ENCODE measurements around the gene TNKS1BP1. TPM values are rescaled to one million over a fixed set of nuclear protein-coding genes. Genes with fewer than 3 reads are reported as not detected.

The TNKS1BP1 gene
- total and polyA plus RNA-seq, 2 donors, result 22.8 to 237 TPM

GRCh38 chr11:57312511-57313021 is 12.2 kb downstream of the TNKS1BP1 start:
- Histone ChIP-seq H3K27ac (ENCODE audit: low read depth in 1 of 2, low read length in 1 of 2) (no peak overlapping the region), H3K36me3 (ENCODE audit: control insufficient read depth in 2 of 2, insufficient read depth in 2 of 2, low read length in 1 of 2) (peaks cover 13 to 16% of the 10 kb centered on the region in 2 donors), H3K9me3 (ENCODE audit: control insufficient read depth in 2 of 2, insufficient read depth in 1 of 2, low read length in 1 of 2) (no peaks in the 10 kb centered on the region), H3K4me1 (ENCODE audit: control insufficient read depth in 2 of 2, insufficient read depth in 2 of 2, low read length in 2 of 2) (peaks cover 19 to 44% of the 10 kb centered on the region in 2 donors), H3K4me3 (ENCODE audit: low read length in 2 of 2) (no peak overlapping the region), H3K27me3 (ENCODE audit: control insufficient read depth in 2 of 2, insufficient read depth in 1 of 2, low read length in 1 of 2) (no peaks in the 10 kb centered on the region)
- no peak for DNase-seq (ENCODE audit: low read depth in 6 of 9, low spot score in 9 of 9)
- 96% methylated on average over 10 of the region's 10 CpGs for WGBS

- no peaks in the 10 kb centered on the region for H3K27me3 ChIP-seq (ENCODE audit: control insufficient read depth in 2 of 2, insufficient read depth in 1 of 2, low read length in 1 of 2)
- H3K36me3 ChIP-seq (ENCODE audit: control insufficient read depth in 2 of 2, insufficient read depth in 2 of 2, low read length in 1 of 2), result peaks cover 8 to 11% of the 10 kb centered on the region in 2 donors
- no peaks in the 10 kb centered on the region for H3K9me3 ChIP-seq (ENCODE audit: control insufficient read depth in 2 of 2, insufficient read depth in 1 of 2, low read length in 1 of 2)
- DNase-seq (ENCODE audit: low read depth in 6 of 9, low spot score in 9 of 9), result peak in 5 of 9 donors; percentile 67 to 86 (median 74)
- peak overlapping the region; percentile 29 to 41 for H3K4me3 ChIP-seq (ENCODE audit: low read length in 2 of 2)
- peaks cover 19 to 40% of the 10 kb centered on the region in 2 donors for H3K4me1 ChIP-seq (ENCODE audit: control insufficient read depth in 2 of 2, insufficient read depth in 2 of 2, low read length in 2 of 2)
- H3K27ac ChIP-seq (ENCODE audit: low read depth in 1 of 2, low read length in 1 of 2), result peak overlapping the region; percentile 71 to 72
- WGBS, result 6% methylated on average over 31 of the region's 31 CpGs
Measured at GRCh38 chr11:57311109-57311936, 13.4 kb downstream of the TNKS1BP1 start.

- 90% methylated on average over 6 of the region's 6 CpGs for WGBS
Measured at GRCh38 chr11:57310630-57311086, 14.1 kb downstream of the TNKS1BP1 start.

GRCh38 chr11:57310091-57310490 is 14.7 kb downstream of the TNKS1BP1 start:
- peaks cover 8 to 11% of the 10 kb centered on the region in 2 donors for H3K36me3 ChIP-seq (ENCODE audit: control insufficient read depth in 2 of 2, insufficient read depth in 2 of 2, low read length in 1 of 2)
- no peak overlapping the region for H3K4me3 ChIP-seq (ENCODE audit: low read length in 2 of 2)
- no peak overlapping the region for H3K27ac ChIP-seq (ENCODE audit: low read depth in 1 of 2, low read length in 1 of 2)
- 94% methylated on average over 6 of the region's 6 CpGs for WGBS
- peaks cover 8 to 28% of the 10 kb centered on the region in 2 donors for H3K4me1 ChIP-seq (ENCODE audit: control insufficient read depth in 2 of 2, insufficient read depth in 2 of 2, low read length in 2 of 2)
- H3K27me3 ChIP-seq (ENCODE audit: control insufficient read depth in 2 of 2, insufficient read depth in 1 of 2, low read length in 1 of 2), result no peaks in the 10 kb centered on the region
- no peaks in the 10 kb centered on the region for H3K9me3 ChIP-seq (ENCODE audit: control insufficient read depth in 2 of 2, insufficient read depth in 1 of 2, low read length in 1 of 2)
- no peak for DNase-seq (ENCODE audit: low read depth in 6 of 9, low spot score in 9 of 9)

More at GRCh38 chr11:57310630-57311086, 14.1 kb downstream of the TNKS1BP1 start:
- H3K4me1 ChIP-seq (ENCODE audit: control insufficient read depth in 2 of 2, insufficient read depth in 2 of 2, low read length in 2 of 2), result peaks cover 14 to 34% of the 10 kb centered on the region in 2 donors
- DNase-seq (ENCODE audit: low read depth in 6 of 9, low spot score in 9 of 9), result no peak
- H3K27ac ChIP-seq (ENCODE audit: low read depth in 1 of 2, low read length in 1 of 2), result peak overlapping the region in 1 of 2 donors; percentile 57
- H3K27me3 ChIP-seq (ENCODE audit: control insufficient read depth in 2 of 2, insufficient read depth in 1 of 2, low read length in 1 of 2), result no peaks in the 10 kb centered on the region
- H3K4me3 ChIP-seq (ENCODE audit: low read length in 2 of 2), result peak overlapping the region; percentile 29 to 41
- H3K9me3 ChIP-seq (ENCODE audit: control insufficient read depth in 2 of 2, insufficient read depth in 1 of 2, low read length in 1 of 2), result no peaks in the 10 kb centered on the region
- H3K36me3 ChIP-seq (ENCODE audit: control insufficient read depth in 2 of 2, insufficient read depth in 2 of 2, low read length in 1 of 2), result peaks cover 8 to 11% of the 10 kb centered on the region in 2 donors

- Histone ChIP-seq H3K36me3 (ENCODE audit: control insufficient read depth in 2 of 2, insufficient read depth in 2 of 2, low read length in 1 of 2) (peaks cover 8% of the 10 kb centered on the region in 2 donors), H3K9me3 (ENCODE audit: control insufficient read depth in 2 of 2, insufficient read depth in 1 of 2, low read length in 1 of 2) (no peaks in the 10 kb centered on the region), H3K4me3 (ENCODE audit: low read length in 2 of 2) (no peak overlapping the region), H3K4me1 (ENCODE audit: control insufficient read depth in 2 of 2, insufficient read depth in 2 of 2, low read length in 2 of 2) (peaks cover 7 to 26% of the 10 kb centered on the region in 2 donors), H3K27me3 (ENCODE audit: control insufficient read depth in 2 of 2, insufficient read depth in 1 of 2, low read length in 1 of 2) (no peaks in the 10 kb centered on the region), H3K27ac (ENCODE audit: low read depth in 1 of 2, low read length in 1 of 2) (no peak overlapping the region)
- WGBS, result 95% methylated on average over 24 of the region's 24 CpGs
- DNase-seq (ENCODE audit: low read depth in 6 of 9, low spot score in 9 of 9), result no peak
Measured at GRCh38 chr11:57309106-57310059, 15.4 kb downstream of the TNKS1BP1 start.

- Histone ChIP-seq H3K27me3 (ENCODE audit: control insufficient read depth in 2 of 2, insufficient read depth in 1 of 2, low read length in 1 of 2) (no peaks in the 10 kb centered on the region), H3K4me3 (ENCODE audit: low read length in 2 of 2) (no peak overlapping the region), H3K36me3 (ENCODE audit: control insufficient read depth in 2 of 2, insufficient read depth in 2 of 2, low read length in 1 of 2) (peaks cover 5 to 8% of the 10 kb centered on the region in 2 donors), H3K9me3 (ENCODE audit: control insufficient read depth in 2 of 2, insufficient read depth in 1 of 2, low read length in 1 of 2) (no peaks in the 10 kb centered on the region), H3K27ac (ENCODE audit: low read depth in 1 of 2, low read length in 1 of 2) (peak overlapping the region; percentile 6 to 55), H3K4me1 (ENCODE audit: control insufficient read depth in 2 of 2, insufficient read depth in 2 of 2, low read length in 2 of 2) (peaks cover 7 to 26% of the 10 kb centered on the region in 2 donors)
- no peak for DNase-seq (ENCODE audit: low read depth in 6 of 9, low spot score in 9 of 9)
- WGBS, result 95% methylated on average over 10 of the region's 10 CpGs
Measured at GRCh38 chr11:57308426-57309060, 16.2 kb downstream of the TNKS1BP1 start.

- DNase-seq (ENCODE audit: low read depth in 6 of 9, low spot score in 9 of 9), result no peak
- 93% methylated on average over 7 of the region's 7 CpGs for WGBS
- H3K27ac ChIP-seq (ENCODE audit: low read depth in 1 of 2, low read length in 1 of 2), result peak overlapping the region in 1 of 2 donors; percentile 49
- no peaks in the 10 kb centered on the region for H3K27me3 ChIP-seq (ENCODE audit: control insufficient read depth in 2 of 2, insufficient read depth in 1 of 2, low read length in 1 of 2)
- H3K9me3 ChIP-seq (ENCODE audit: control insufficient read depth in 2 of 2, insufficient read depth in 1 of 2, low read length in 1 of 2), result no peaks in the 10 kb centered on the region
- peaks cover 7 to 26% of the 10 kb centered on the region in 2 donors for H3K4me1 ChIP-seq (ENCODE audit: control insufficient read depth in 2 of 2, insufficient read depth in 2 of 2, low read length in 2 of 2)
- no peak overlapping the region for H3K4me3 ChIP-seq (ENCODE audit: low read length in 2 of 2)
- peaks cover 3% of the 10 kb centered on the region in 2 donors for H3K36me3 ChIP-seq (ENCODE audit: control insufficient read depth in 2 of 2, insufficient read depth in 2 of 2, low read length in 1 of 2)
Measured at GRCh38 chr11:57307666-57308270, 17.0 kb downstream of the TNKS1BP1 start.

- H3K4me3 ChIP-seq (ENCODE audit: low read length in 2 of 2), result no peak overlapping the region
- H3K4me1 ChIP-seq (ENCODE audit: control insufficient read depth in 2 of 2, insufficient read depth in 2 of 2, low read length in 2 of 2), result peaks cover 7 to 22% of the 10 kb centered on the region in 2 donors
- H3K27ac ChIP-seq (ENCODE audit: low read depth in 1 of 2, low read length in 1 of 2), result peak overlapping the region in 1 of 2 donors; percentile 19
Measured at GRCh38 chr11:57306940-57307565, 17.7 kb downstream of the TNKS1BP1 start.

More at GRCh38 chr11:57306940-57307565, 17.7 kb downstream of the TNKS1BP1 start:
- no peaks in the 10 kb centered on the region for H3K27me3 ChIP-seq (ENCODE audit: control insufficient read depth in 2 of 2, insufficient read depth in 1 of 2, low read length in 1 of 2)
- peaks cover 3 to 4% of the 10 kb centered on the region in 2 donors for H3K36me3 ChIP-seq (ENCODE audit: control insufficient read depth in 2 of 2, insufficient read depth in 2 of 2, low read length in 1 of 2)
- no peaks in the 10 kb centered on the region for H3K9me3 ChIP-seq (ENCODE audit: control insufficient read depth in 2 of 2, insufficient read depth in 1 of 2, low read length in 1 of 2)
- DNase-seq (ENCODE audit: low read depth in 6 of 9, low spot score in 9 of 9), result no peak
- 84% methylated on average over 9 of the region's 9 CpGs for WGBS
